ENCODE data around the gene SPHKAP. TPM values are rescaled to one million over a fixed set of nuclear protein-coding genes. Genes with fewer than 3 reads are reported as not detected.

Gene SPHKAP
- total and polyA plus RNA-seq, 2 donors (not counting 1 experiment from before 2014, with no cell fraction given): not detected

DNA sequence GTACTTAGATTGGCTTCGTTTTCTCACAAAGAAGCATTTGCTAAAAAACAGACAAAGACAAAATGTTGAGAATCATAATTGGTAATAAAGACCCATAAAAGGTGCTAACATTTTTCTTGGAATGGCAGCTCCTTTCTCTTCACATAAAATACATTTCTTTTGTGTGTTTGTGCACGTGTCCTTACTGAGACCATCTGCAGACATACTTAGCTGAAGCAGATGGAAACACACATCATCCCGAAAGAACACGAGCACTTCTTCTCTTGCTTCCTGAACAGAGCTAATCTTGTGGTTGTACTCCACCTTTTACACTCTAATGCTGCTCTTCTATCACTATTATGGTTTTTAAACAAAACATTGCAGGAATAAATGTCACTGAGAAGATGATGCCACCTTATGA, 142.5 kb downstream of the SPHKAP start:
- H3K9me3 ChIP-seq (ENCODE audit: control insufficient read depth, insufficient read depth, low read depth, low read length): no peaks in the 10 kb centered on the region
- H3K27ac ChIP-seq (ENCODE audit: insufficient read depth, low read length): no peak overlapping the region
- H3K79me2 ChIP-seq (ENCODE audit: control insufficient read depth, insufficient read depth, low read length): no peaks in the 10 kb centered on the region
- no peak overlapping the region for H3K4me3 ChIP-seq (replicated peaks in 1 of 4; ENCODE audit: control extremely low read depth in 1 of 4, insufficient read depth in 1 of 4, low read depth in 3 of 4, low read length in 4 of 4)
- H3K4me2 ChIP-seq (ENCODE audit: extremely low read depth, insufficient read depth, low read length): no peak overlapping the region
- no peaks in the 10 kb centered on the region for H3K27me3 ChIP-seq (ENCODE audit: control insufficient read depth, insufficient read depth, low read length)
- DNase-seq (ENCODE audit: low read depth in 2 of 2): no peak
- no peak overlapping the region for H3K9ac ChIP-seq (ENCODE audit: insufficient read depth, low read length)
- no peaks in the 10 kb centered on the region for H3K36me3 ChIP-seq (ENCODE audit: control insufficient read depth, insufficient read depth, low read length)
- H4K20me1 ChIP-seq (ENCODE audit: control insufficient read depth, extremely low read depth, insufficient read depth, low read length): no peaks in the 10 kb centered on the region
- no peaks in the 10 kb centered on the region for H3K4me1 ChIP-seq (ENCODE audit: control insufficient read depth, extremely low read depth, insufficient read depth, low read length)
- TF ChIP-seq, protein P1, sequence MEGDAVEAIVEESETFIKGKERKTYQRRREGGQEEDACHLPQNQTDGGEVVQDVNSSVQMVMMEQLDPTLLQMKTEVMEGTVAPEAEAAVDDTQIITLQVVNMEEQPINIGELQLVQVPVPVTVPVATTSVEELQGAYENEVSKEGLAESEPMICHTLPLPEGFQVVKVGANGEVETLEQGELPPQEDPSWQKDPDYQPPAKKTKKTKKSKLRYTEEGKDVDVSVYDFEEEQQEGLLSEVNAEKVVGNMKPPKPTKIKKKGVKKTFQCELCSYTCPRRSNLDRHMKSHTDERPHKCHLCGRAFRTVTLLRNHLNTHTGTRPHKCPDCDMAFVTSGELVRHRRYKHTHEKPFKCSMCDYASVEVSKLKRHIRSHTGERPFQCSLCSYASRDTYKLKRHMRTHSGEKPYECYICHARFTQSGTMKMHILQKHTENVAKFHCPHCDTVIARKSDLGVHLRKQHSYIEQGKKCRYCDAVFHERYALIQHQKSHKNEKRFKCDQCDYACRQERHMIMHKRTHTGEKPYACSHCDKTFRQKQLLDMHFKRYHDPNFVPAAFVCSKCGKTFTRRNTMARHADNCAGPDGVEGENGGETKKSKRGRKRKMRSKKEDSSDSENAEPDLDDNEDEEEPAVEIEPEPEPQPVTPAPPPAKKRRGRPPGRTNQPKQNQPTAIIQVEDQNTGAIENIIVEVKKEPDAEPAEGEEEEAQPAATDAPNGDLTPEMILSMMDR (conservative IDR thresholded peaks at IDR 0.05 in 1 of 2, IDR thresholded peaks at IDR 0.05 in 1 of 2; ENCODE audit: low read depth in 1 of 2, low read length in 2 of 2): no peak
- no peak for TF ChIP-seq EZH2 (IDR thresholded peaks at IDR 0.05; ENCODE audit: low read length, missing control alignments)
- H2AFZ ChIP-seq (ENCODE audit: low read length): no peak overlapping the region

DNA sequence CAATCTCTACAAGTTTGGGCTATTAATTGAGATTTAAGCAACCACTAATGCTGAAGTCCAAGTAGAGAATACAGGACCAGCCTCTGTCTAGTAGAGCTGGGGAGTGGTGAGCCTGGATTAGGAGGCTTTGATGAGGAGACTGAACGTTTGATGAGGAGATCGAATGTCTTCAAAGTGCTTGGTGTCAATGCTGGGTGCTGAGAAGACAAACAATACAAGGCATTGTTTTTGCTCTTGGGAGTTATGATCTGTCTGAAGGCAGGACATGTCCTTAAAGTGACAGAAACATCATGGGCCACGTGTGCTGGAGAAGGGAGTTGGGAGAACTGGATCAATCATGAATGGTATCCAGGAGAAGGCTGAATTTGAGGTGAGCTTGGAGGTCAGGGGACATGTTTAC, 143.6 kb downstream of the SPHKAP start:
- no peaks in the 10 kb centered on the region for H3K9me3 ChIP-seq (ENCODE audit: control insufficient read depth, insufficient read depth, low read depth, low read length)
- H3K4me2 ChIP-seq (ENCODE audit: extremely low read depth, insufficient read depth, low read length): no peak overlapping the region
- no peaks in the 10 kb centered on the region for H4K20me1 ChIP-seq (ENCODE audit: control insufficient read depth, extremely low read depth, insufficient read depth, low read length)
- H3K27me3 ChIP-seq (ENCODE audit: control insufficient read depth, insufficient read depth, low read length): no peaks in the 10 kb centered on the region
- no peaks in the 10 kb centered on the region for H3K36me3 ChIP-seq (ENCODE audit: control insufficient read depth, insufficient read depth, low read length)
- H3K9ac ChIP-seq (ENCODE audit: insufficient read depth, low read length): no peak overlapping the region
- DNase-seq (ENCODE audit: low read depth in 2 of 2): no peak
- H3K79me2 ChIP-seq (ENCODE audit: control insufficient read depth, insufficient read depth, low read length): no peaks in the 10 kb centered on the region
- H3K4me1 ChIP-seq (ENCODE audit: control insufficient read depth, extremely low read depth, insufficient read depth, low read length): no peaks in the 10 kb centered on the region
- no peak overlapping the region for H3K4me3 ChIP-seq (replicated peaks in 1 of 4; ENCODE audit: control extremely low read depth in 1 of 4, insufficient read depth in 1 of 4, low read depth in 3 of 4, low read length in 4 of 4)
- no peak overlapping the region for H3K27ac ChIP-seq (ENCODE audit: insufficient read depth, low read length)
- H2AFZ ChIP-seq (ENCODE audit: low read length): no peak overlapping the region
- no peak for TF ChIP-seq EZH2 (IDR thresholded peaks at IDR 0.05; ENCODE audit: low read length, missing control alignments)
- TF ChIP-seq, protein P1 (conservative IDR thresholded peaks at IDR 0.05 in 1 of 2, IDR thresholded peaks at IDR 0.05 in 1 of 2; ENCODE audit: low read depth in 1 of 2, low read length in 2 of 2): no peak

DNA sequence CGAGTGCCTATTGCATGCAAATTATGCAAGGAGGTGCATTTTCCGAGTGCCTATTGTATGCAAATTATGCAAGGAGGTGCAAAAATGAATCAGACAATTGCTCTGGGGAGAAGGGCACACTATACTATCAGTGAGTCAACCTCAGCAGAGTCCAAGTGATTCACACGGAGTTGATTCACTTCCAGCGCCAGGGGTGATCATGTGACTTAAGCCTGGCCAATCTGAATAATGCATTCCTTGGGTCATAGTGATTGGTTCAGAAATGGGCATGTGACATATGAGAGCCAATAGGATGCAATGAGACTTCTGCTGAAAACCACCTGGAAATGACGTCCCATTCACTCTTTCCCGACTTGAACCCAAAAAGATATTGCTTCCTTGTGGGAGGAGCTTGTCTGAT, 157.9 kb downstream of the SPHKAP start:
- Histone ChIP-seq H3K4me3 (replicated peaks in 1 of 4; ENCODE audit: control extremely low read depth in 1 of 4, insufficient read depth in 1 of 4, low read depth in 3 of 4, low read length in 4 of 4) (no peak overlapping the region), H3K9ac (ENCODE audit: insufficient read depth, low read length) (no peak overlapping the region), H3K4me2 (ENCODE audit: extremely low read depth, insufficient read depth, low read length) (no peak overlapping the region), H3K9me3 (ENCODE audit: control insufficient read depth, insufficient read depth, low read depth, low read length) (no peaks in the 10 kb centered on the region), H2AFZ (ENCODE audit: low read length) (no peak overlapping the region), H3K4me1 (ENCODE audit: control insufficient read depth, extremely low read depth, insufficient read depth, low read length) (no peaks in the 10 kb centered on the region), H3K36me3 (ENCODE audit: control insufficient read depth, insufficient read depth, low read length) (no peaks in the 10 kb centered on the region), H3K27ac (ENCODE audit: insufficient read depth, low read length) (no peak overlapping the region), H3K27me3 (ENCODE audit: control insufficient read depth, insufficient read depth, low read length) (no peaks in the 10 kb centered on the region), H3K79me2 (ENCODE audit: control insufficient read depth, insufficient read depth, low read length) (no peaks in the 10 kb centered on the region), H4K20me1 (ENCODE audit: control insufficient read depth, extremely low read depth, insufficient read depth, low read length) (no peaks in the 10 kb centered on the region)
- TF ChIP-seq EZH2 (IDR thresholded peaks at IDR 0.05; ENCODE audit: low read length, missing control alignments): no peak
- TF ChIP-seq, protein P1 (conservative IDR thresholded peaks at IDR 0.05 in 1 of 2, IDR thresholded peaks at IDR 0.05 in 1 of 2; ENCODE audit: low read depth in 1 of 2, low read length in 2 of 2): no peak
- DNase-seq (ENCODE audit: low read depth in 2 of 2): no peak
